Breast epithelium (tissue), 4 donors: ENCODE measurements around the gene SELENOH. TPM values are rescaled to one million over a fixed set of nuclear protein-coding genes. Genes with fewer than 3 reads are reported as not detected.

Source experiments
- DNase-seq, 2 donors: peaks; one replicate each; pipeline ENCODE4 v3.0.0-alpha.2; 2019; ENCODE audit warnings: low spot score in 2 of 2
- H3K27ac ChIP-seq, 2 donors: fragments of 200-600 bp; sonication (generic) in 1 of 2; one replicate each; pipeline ENCODE4 v1.5.1; 2016 to 2019; ENCODE audit warnings: mild to moderate bottlenecking in 1 of 2
- H3K27me3 ChIP-seq, 2 donors: fragments of 200-600 bp; sonication (generic) in 1 of 2; one replicate each; pipeline versions ENCODE4 v1.5.1 to v1.6.0; 2017 to 2019; ENCODE audit warnings: control low read depth in 1 of 2, mild to moderate bottlenecking in 1 of 2
- H3K36me3 ChIP-seq: fragments of 200-600 bp; one replicate; pipeline ENCODE4 v1.5.1; 2019
- H3K4me1 ChIP-seq, 2 donors: fragments of 200-600 bp; sonication (generic); one replicate each; pipeline ENCODE4 v1.5.1; 2016 to 2019; ENCODE audit warnings: control low read depth in 1 of 2
- H3K4me3 ChIP-seq, 3 donors: fragments of 200-600 bp; sonication (generic); 1 replicate in 2 of 3; 2 replicates in 1 of 3; pipeline ENCODE4 v1.5.1; 2016 to 2019; ENCODE audit warnings: mild to moderate bottlenecking in 3 of 3, moderate library complexity in 2 of 3
- H3K9me3 ChIP-seq, 2 donors: fragments of 200-600 bp; sonication (generic) in 1 of 2; one replicate each; pipeline ENCODE4 v1.5.1; 2016 to 2019; ENCODE audit warnings: control low read depth in 1 of 2
- POLR2A ChIP-seq: fragments of 450-650 bp; IDR thresholded peaks from one replicate; pipeline ENCODE4 v1.6.1; 2016; ENCODE audit warnings: antibody characterized with exemption, mild to moderate bottlenecking, moderate library complexity
- POLR2AphosphoS5 ChIP-seq, 3 donors: sonication (generic); formaldehyde crosslinking; IDR thresholded peaks; one replicate each; pipeline ENCODE4 v1.6.1; 2017; ENCODE audit warnings: antibody characterized with exemption in 3 of 3
- intact Hi-C: fragments of 100-400 bp; cut with DNase I; formaldehyde crosslinking; loops from one replicate; pipeline ENCODE4 v1.15.1; 2023; ENCODE audit warnings: low total_unique reads
- total RNA-seq, 3 donors: library from RNA; depleted of rRNA; stranded (reverse); fragments of >200 nt; gene quantifications; one replicate each; pipeline ENCODE4 v1.1.0, GENCODE V29; 2016
- TF ChIP-seq, protein P1 (sequence below), 3 donors: fragments of 450-650 bp; IDR thresholded peaks; one replicate each; pipeline ENCODE4 v1.5.1; 2016 to 2017; ENCODE audit warnings: antibody characterized with exemption in 3 of 3, mild to moderate bottlenecking in 3 of 3, moderate library complexity in 3 of 3

SELENOH gene
- total RNA-seq, 3 donors from 2014 or later = 84.3 to 153 (median 153) TPM

GRCh38 chr11:57791321-57792059 is 50.2 kb downstream of the SELENOH start:
- intact Hi-C loops = no loop called here
- peak overlapping the region; percentile 62 to 68 for H3K27ac ChIP-seq

GRCh38 chr11:57792060-57792541 is 50.8 kb downstream of the SELENOH start:
- DNase-seq = peak in 1 of 2 donors; percentile 60
- intact Hi-C loops = no loop called here
- Histone ChIP-seq H3K4me1 (peaks cover 0 to 37% of the 10 kb centered on the region in 2 donors), H3K9me3 (no peaks in the 10 kb centered on the region), H3K27me3 (no peaks in the 10 kb centered on the region), H3K36me3 (no peaks in the 10 kb centered on the region), H3K4me3 (no peak overlapping the region), H3K27ac (peak overlapping the region; percentile 62 to 68)
- TF ChIP-seq POLR2AphosphoS5 (IDR thresholded peaks at IDR 0.05) (peak in 1 of 3 donors; percentile 29), POLR2A (no peak)
- TF ChIP-seq, protein P1, sequence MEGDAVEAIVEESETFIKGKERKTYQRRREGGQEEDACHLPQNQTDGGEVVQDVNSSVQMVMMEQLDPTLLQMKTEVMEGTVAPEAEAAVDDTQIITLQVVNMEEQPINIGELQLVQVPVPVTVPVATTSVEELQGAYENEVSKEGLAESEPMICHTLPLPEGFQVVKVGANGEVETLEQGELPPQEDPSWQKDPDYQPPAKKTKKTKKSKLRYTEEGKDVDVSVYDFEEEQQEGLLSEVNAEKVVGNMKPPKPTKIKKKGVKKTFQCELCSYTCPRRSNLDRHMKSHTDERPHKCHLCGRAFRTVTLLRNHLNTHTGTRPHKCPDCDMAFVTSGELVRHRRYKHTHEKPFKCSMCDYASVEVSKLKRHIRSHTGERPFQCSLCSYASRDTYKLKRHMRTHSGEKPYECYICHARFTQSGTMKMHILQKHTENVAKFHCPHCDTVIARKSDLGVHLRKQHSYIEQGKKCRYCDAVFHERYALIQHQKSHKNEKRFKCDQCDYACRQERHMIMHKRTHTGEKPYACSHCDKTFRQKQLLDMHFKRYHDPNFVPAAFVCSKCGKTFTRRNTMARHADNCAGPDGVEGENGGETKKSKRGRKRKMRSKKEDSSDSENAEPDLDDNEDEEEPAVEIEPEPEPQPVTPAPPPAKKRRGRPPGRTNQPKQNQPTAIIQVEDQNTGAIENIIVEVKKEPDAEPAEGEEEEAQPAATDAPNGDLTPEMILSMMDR (IDR thresholded peaks at IDR 0.05) = no peak

More at GRCh38 chr11:57791321-57792059, 50.2 kb downstream of the SELENOH start:
- no peaks in the 10 kb centered on the region for H3K9me3 ChIP-seq
- peak in 1 of 2 donors; percentile 56 for DNase-seq
- H3K4me1 ChIP-seq = peaks cover 0 to 41% of the 10 kb centered on the region in 2 donors
- H3K36me3 ChIP-seq = no peaks in the 10 kb centered on the region
- H3K27me3 ChIP-seq = no peaks in the 10 kb centered on the region
- H3K4me3 ChIP-seq = peak overlapping the region in 1 of 3 donors; percentile 26
- no peak for TF ChIP-seq POLR2A
- TF ChIP-seq, protein P1 (IDR thresholded peaks at IDR 0.05) = no peak
- TF ChIP-seq POLR2AphosphoS5 (IDR thresholded peaks at IDR 0.05) = no peak

DNA sequence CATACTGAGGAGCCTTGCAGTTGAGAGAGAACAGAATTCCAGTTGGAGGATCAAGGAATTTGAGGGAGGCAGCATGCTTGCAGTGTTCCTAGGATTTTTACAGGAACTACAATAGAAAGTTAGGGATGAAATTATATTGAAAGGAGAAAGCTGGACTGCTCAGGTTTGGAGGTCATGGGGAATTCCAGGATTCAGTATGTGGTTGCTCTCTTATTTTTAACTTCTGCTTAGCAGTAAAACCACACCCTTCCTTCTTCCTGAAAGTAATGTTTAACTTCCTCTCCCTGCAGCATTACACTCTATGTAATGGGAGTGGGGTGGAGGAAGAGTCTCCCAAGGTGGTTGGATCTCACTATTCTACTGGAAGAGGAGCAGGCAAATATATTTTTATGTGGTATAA is 51.6 kb downstream of the SELENOH start:
- H3K27ac ChIP-seq = peak overlapping the region; percentile 28 to 68
- no peak overlapping the region for H3K4me3 ChIP-seq
- no peak for DNase-seq
- no peaks in the 10 kb centered on the region for H3K36me3 ChIP-seq
- no peaks in the 10 kb centered on the region for H3K27me3 ChIP-seq
- H3K9me3 ChIP-seq = no peaks in the 10 kb centered on the region
- intact Hi-C loops = no loop called here
- peaks cover 0 to 29% of the 10 kb centered on the region in 2 donors for H3K4me1 ChIP-seq
- TF ChIP-seq POLR2A (no peak), POLR2AphosphoS5 (IDR thresholded peaks at IDR 0.05) (no peak)
- TF ChIP-seq, protein P1 (IDR thresholded peaks at IDR 0.05) = no peak

Other genes with a start within 250 kb of the SELENOH start
- gene SLC43A1, start 225.8 kb upstream of the SELENOH start, total RNA-seq = 10 to 100 TPM; 12.0 to 23.4 (median 13.4) TPM
- 10 to 100 TPM; 37.2 to 56.4 (median 45.9) TPM for gene TIMM10, start 210.7 kb upstream of the SELENOH start, total RNA-seq
- gene SMTNL1, start 203.9 kb upstream of the SELENOH start, total RNA-seq = not detected
- 10 to 100 TPM; 25.9 to 66.2 (median 48.1) TPM for gene UBE2L6, start 173.8 kb upstream of the SELENOH start, total RNA-seq
- 100 to 1,000 TPM; 421 to 823 (median 479) TPM for gene SERPING1, start 143.8 kb upstream of the SELENOH start, total RNA-seq
- 1 to 10 TPM; 1.1 to 2.3 (median 2.0) TPM for gene YPEL4, start 91.6 kb upstream of the SELENOH start, total RNA-seq
- 10 to 100 TPM; 15.4 to 17.7 (median 17.7) TPM for gene CLP1, start 83.7 kb upstream of the SELENOH start, total RNA-seq
- 10 to 100 TPM; 39.3 to 50.2 (median 39.8) TPM for gene ZDHHC5, start 73.4 kb upstream of the SELENOH start, total RNA-seq
- gene MED19, start 29.3 kb upstream of the SELENOH start, total RNA-seq = 10 to 100 TPM; 18.7 to 27.7 (median 20.6) TPM
- gene TMX2, start 28.9 kb upstream of the SELENOH start, total RNA-seq = 10 to 100 TPM; 45.8 to 80.1 (median 66.2) TPM
- not detected for gene BTBD18, start 10.3 kb downstream of the SELENOH start, total RNA-seq
- gene CTNND1, start 20.3 kb downstream of the SELENOH start, total RNA-seq = 100 to 1,000 TPM in 2 of 3 donors, 10 to 100 TPM in 1; 82.1 to 259 (median 175) TPM